Mesothelial cell of epicardium (in vitro differentiated cells): Measurements from ENCODE around the gene GPR183. TPM values are rescaled to one million over a fixed set of nuclear protein-coding genes. Genes with fewer than 3 reads are reported as not detected.

ENCODE experiments used
- DNase-seq, 2 experiments: peaks; one replicate each; pipeline ENCODE4 v3.0.0; 2021; ENCODE audit warnings: low spot score in 2 of 2; ENCODE audit not compliant: unreplicated experiment in 2 of 2
- H3K27ac Mint-ChIP-seq: 2 replicates; pipeline ENCODE4 v1.8.0; 2021; ENCODE audit warnings: mixed read lengths
- H3K27me3 Mint-ChIP-seq: 2 replicates; pipeline ENCODE4 v1.8.0; 2021; ENCODE audit warnings: low read depth, mixed read lengths
- H3K36me3 Mint-ChIP-seq: 2 replicates; pipeline ENCODE4 v1.8.0; 2021; ENCODE audit warnings: mixed read lengths
- H3K4me1 Mint-ChIP-seq: 2 replicates; pipeline ENCODE4 v1.8.0; 2021; ENCODE audit warnings: mixed read lengths
- H3K4me3 Mint-ChIP-seq: 2 replicates; pipeline ENCODE4 v1.8.0; 2021; ENCODE audit warnings: mild to moderate bottlenecking, moderate library complexity, mixed read lengths
- H3K9me3 Mint-ChIP-seq: 2 replicates; pipeline ENCODE4 v1.8.0; 2021; ENCODE audit warnings: mixed read lengths
- CTCF ChIP-seq: fragments of 200-600 bp; sonication (generic); IDR thresholded peaks from one replicate; pipeline ENCODE4 v1.5.0; 2021; ENCODE audit warnings: antibody characterized with exemption; ENCODE audit not compliant: unreplicated experiment
- total RNA-seq: library from RNA; stranded (reverse); gene quantifications from 3 replicates; pipeline ENCODE4 v1.2.1, GENCODE V29; 2021

Gene GPR183
- total RNA-seq, 1 donor from 2014 or later, result 0.25 TPM

GRCh38 chr13:99311748-99312492, 4.7 kb upstream of the GPR183 start:
- no peak for TF ChIP-seq CTCF
- H3K4me3 Mint-ChIP-seq, result no peak overlapping the region
- no peaks in the 10 kb centered on the region for H3K27me3 Mint-ChIP-seq
- peaks cover 27% of the 10 kb centered on the region for H3K36me3 Mint-ChIP-seq
- no peak for DNase-seq
- H3K27ac Mint-ChIP-seq, result no peak overlapping the region
- H3K9me3 Mint-ChIP-seq, result peaks cover 5% of the 10 kb centered on the region
- peaks cover 19% of the 10 kb centered on the region for H3K4me1 Mint-ChIP-seq

DNA sequence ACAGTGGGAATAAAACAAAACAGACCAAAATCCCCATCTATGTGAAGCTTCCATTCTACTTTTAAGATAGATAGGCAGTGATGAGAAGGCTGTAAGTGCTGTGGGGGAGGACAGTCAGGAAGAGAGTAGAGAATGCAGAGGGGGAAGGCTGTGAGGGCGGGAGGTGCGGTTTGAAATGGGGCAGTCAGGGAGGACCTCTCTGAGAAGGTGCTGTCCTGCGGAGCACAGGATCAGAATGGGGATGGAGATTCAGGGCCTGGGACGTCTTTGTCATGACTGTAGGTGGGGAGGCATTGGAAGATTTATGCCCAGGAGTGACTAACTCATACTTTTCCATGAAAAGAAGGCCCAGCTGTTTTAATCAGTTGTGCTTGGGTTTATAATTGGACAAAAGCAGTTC, 3.9 kb upstream of the GPR183 start:
- H3K36me3 Mint-ChIP-seq, result peaks cover 21% of the 10 kb centered on the region
- DNase-seq, result no peak
- peaks cover 20% of the 10 kb centered on the region for H3K4me1 Mint-ChIP-seq
- H3K27ac Mint-ChIP-seq, result peak overlapping the region; percentile 77
- H3K4me3 Mint-ChIP-seq, result no peak overlapping the region
- no peak for TF ChIP-seq CTCF
- H3K27me3 Mint-ChIP-seq, result no peaks in the 10 kb centered on the region
- peaks cover 5% of the 10 kb centered on the region for H3K9me3 Mint-ChIP-seq

DNA sequence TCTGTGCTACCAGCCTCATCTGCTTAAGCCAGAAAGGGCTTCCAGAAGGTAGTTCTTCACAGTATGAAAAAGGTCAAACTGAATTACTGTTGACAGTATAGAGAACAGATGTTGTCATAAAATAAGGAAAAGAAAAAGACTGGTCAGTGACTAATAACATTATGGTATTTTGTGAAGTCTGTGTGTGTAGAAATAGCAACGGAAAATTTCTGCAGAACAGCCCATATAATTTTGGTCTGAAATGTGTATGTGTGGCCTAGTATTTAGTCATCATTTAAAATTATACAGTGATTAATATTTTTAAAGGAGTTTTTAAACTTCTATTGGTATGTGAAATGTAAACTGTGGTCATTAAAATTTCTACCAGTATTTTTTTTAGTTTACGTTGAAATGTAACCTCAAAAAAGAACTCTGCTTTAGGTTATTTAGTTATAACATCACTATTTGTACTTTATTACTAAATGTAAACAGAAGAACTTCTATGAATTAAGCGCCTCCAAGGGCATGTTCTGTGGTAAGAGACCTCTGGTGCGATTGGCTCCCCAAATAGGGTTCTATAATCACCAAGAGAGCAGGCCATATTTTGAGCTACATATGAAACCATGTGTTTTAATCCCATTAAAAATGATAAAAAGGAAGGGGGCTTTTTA, 3.3 kb upstream of the GPR183 start:
- DNase-seq, result no peak
- Mint-ChIP-seq H3K27ac (peak overlapping the region; percentile 22), H3K4me3 (no peak overlapping the region), H3K9me3 (peaks cover 5% of the 10 kb centered on the region), H3K36me3 (peaks cover 22% of the 10 kb centered on the region), H3K4me1 (peaks cover 20% of the 10 kb centered on the region), H3K27me3 (no peaks in the 10 kb centered on the region)
- no peak for TF ChIP-seq CTCF

- no peak overlapping the region for H3K27ac Mint-ChIP-seq
- H3K4me1 Mint-ChIP-seq, result peaks cover 20% of the 10 kb centered on the region
- no peak overlapping the region for H3K4me3 Mint-ChIP-seq
- no peak for DNase-seq
- H3K9me3 Mint-ChIP-seq, result peaks cover 5% of the 10 kb centered on the region
- peaks cover 13% of the 10 kb centered on the region for H3K36me3 Mint-ChIP-seq
- TF ChIP-seq CTCF, result no peak
- H3K27me3 Mint-ChIP-seq, result no peaks in the 10 kb centered on the region
These were observed 1.4 kb upstream of the GPR183 start for GRCh38 chr13:99308471-99309087.

- Mint-ChIP-seq H3K4me3 (no peak overlapping the region), H3K27me3 (no peaks in the 10 kb centered on the region), H3K9me3 (peaks cover 5% of the 10 kb centered on the region), H3K27ac (peak overlapping the region; percentile 80), H3K36me3 (peaks cover 13% of the 10 kb centered on the region), H3K4me1 (peaks cover 20% of the 10 kb centered on the region)
- DNase-seq, result no peak
- no peak for TF ChIP-seq CTCF
These were observed 595 bp upstream of the GPR183 start for GRCh38 chr13:99307648-99308339.
